ENCODE results near the gene TNFRSF25. TPM values are rescaled to one million over a fixed set of nuclear protein-coding genes. Genes with fewer than 3 reads are reported as not detected.

The TNFRSF25 gene
- total and polyA plus RNA-seq, 9 of the 15 experiments (the other 6 are each of a cell fraction or from before 2014, with no cell fraction given): 0.24 to 0.49 TPM; not detected in 7

DNA sequence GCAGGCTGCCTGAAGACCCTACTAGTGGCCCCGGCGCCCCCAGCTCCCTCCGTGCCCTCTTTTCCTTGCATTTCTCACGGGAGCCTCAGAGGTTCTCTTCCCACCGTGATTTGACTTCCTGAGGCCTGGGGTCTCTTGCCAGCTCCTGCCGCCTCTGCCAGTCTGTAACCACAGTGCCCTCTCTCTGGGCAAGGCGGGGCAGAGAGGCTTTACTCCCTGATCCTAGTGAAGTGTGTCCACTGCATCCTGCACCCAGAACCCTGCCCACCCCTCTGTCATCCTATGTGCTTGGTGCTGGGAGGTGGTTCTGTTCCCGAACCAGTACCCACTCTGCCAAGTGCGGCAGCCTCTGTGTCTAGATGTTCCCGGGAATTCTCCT, 39.0 kb downstream of the TNFRSF25 start:
- in situ Hi-C loops (cut with MboI) (no loop called here), intact Hi-C loops (cut with micrococcal nuclease) (no loop called here)
- no peak for DNase-seq (ENCODE audit: extremely low read depth in 1 of 4, low spot score in 3 of 4)
- no peaks in the 10 kb centered on the region for H3K36me3 ChIP-seq (ENCODE audit: control insufficient read depth, insufficient read depth, low read length)
- H3K4me1 ChIP-seq (replicated peaks in 1 of 2; ENCODE audit: control insufficient read depth in 2 of 2, insufficient read depth in 2 of 2, low read length in 2 of 2): peaks cover 44 to 76% of the 10 kb centered on the region in 2 experiments
- TF ChIP-seq TGIF2 (CRISPR knock-in tag; IDR thresholded peaks at IDR 0.05): no peak
- no peak for TF ChIP-seq NR1H2 (CRISPR knock-in tag; IDR thresholded peaks at IDR 0.05)
- TF ChIP-seq ZNF12 (CRISPR knock-in tag; IDR thresholded peaks at IDR 0.05): 0 out of 2 replicates have a peak, but pooled peaks have one; percentile 23
- FAIRE-seq: no peak
- ChIA-PET CTCF (ENCODE audit: low intra/inter-chr PET ratio) (no interaction called here), POLR2A (interaction anchor here (0.5 to 1.3 kb wide), 5 partner anchors 10 to 67 kb away, joined by 3 to 8 read pairs (median 5); partner anchors contain the start of gene ACOT7)
- 52% methylated on average over 10 of the region's 10 CpGs for WGBS (ENCODE audit: insufficient coverage, low coverage, missing lambda C conversion rate)
- peak overlapping the region in 1 of 2 experiments; percentile 2; a peak in 1 of 4 replicates for H3K9ac ChIP-seq (ENCODE audit: insufficient read depth in 1 of 2, low read depth in 2 of 2, low read length in 2 of 2)
- no TSS peak for BruUV-seq (replicated peaks)
- no peak for ATAC-seq
- no peak overlapping the region for H3K27ac ChIP-seq (ENCODE audit: extremely low read depth, low read depth, low read length)
- peak overlapping the region; percentile 34 for H3K4me2 ChIP-seq (ENCODE audit: insufficient read depth, low read length)
- no peak overlapping the region for H2AFZ ChIP-seq (ENCODE audit: low read depth, low read length)
- H3K9me1 ChIP-seq (ENCODE audit: control insufficient read depth, insufficient read depth, low read length): no peaks in the 10 kb centered on the region
- no peak overlapping the region for H3K4me3 ChIP-seq
- H4K20me1 ChIP-seq (replicated peaks; ENCODE audit: control insufficient read depth, insufficient read depth, low read length): peaks cover 44% of the 10 kb centered on the region
- peaks cover 6 to 48% of the 10 kb centered on the region in 2 experiments; a peak in 3 of 5 replicates for H3K27me3 ChIP-seq (ENCODE audit: control insufficient read depth in 2 of 2, insufficient read depth in 2 of 2, low read length in 2 of 2)
- H3K9me3 ChIP-seq (replicated peaks; ENCODE audit: control insufficient read depth, insufficient read depth, low read depth, low read length): no peaks in the 10 kb centered on the region
- H3K79me2 ChIP-seq (ENCODE audit: control insufficient read depth, insufficient read depth, low read length): no peaks in the 10 kb centered on the region

DNA sequence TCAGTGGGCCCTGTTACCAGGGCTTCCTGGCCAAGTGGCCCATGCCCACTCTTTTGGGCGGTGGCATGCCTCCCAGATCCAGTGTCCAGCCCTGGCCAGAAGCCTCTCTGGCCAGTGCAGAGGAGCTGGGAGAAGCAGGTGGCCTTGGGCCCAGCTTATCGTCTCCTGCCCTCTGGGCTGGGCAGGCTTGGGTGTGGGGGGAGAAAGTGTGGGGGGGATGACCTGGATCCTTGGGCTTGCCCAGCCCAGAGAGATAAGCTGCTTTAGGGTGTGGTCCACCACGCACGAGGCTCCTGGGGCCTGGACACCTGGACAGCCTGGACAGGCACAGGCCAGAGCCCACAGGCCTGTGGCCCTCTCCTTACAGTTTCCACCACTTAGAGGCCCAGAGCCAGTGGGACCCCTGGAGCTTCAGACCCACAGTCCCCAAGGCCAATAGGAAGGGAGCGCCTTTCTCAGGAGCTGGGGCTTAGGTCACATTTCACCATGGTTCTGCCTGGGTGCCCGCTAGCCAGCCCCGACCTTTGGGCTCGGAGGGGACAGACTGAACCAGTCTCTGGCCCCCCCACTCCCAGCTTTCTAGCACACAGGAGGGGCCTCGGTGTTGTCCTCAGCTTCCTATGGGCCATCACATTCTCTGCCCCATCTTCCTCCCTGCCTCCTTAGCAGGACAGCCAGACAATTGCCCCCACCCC, 39.5 kb downstream of the TNFRSF25 start:
- Histone ChIP-seq H3K4me2 (ENCODE audit: insufficient read depth, low read length) (peak overlapping the region; percentile 64), H2AFZ (ENCODE audit: low read depth, low read length) (no peak overlapping the region), H3K36me3 (ENCODE audit: control insufficient read depth, insufficient read depth, low read length) (no peaks in the 10 kb centered on the region), H4K20me1 (replicated peaks; ENCODE audit: control insufficient read depth, insufficient read depth, low read length) (peaks cover 44% of the 10 kb centered on the region), H3K9me3 (replicated peaks; ENCODE audit: control insufficient read depth, insufficient read depth, low read depth, low read length) (no peaks in the 10 kb centered on the region), H3K27ac (ENCODE audit: extremely low read depth, low read depth, low read length) (no peak overlapping the region), H3K4me3 (no peak overlapping the region), H3K9me1 (ENCODE audit: control insufficient read depth, insufficient read depth, low read length) (no peaks in the 10 kb centered on the region), H3K27me3 (ENCODE audit: control insufficient read depth in 2 of 2, insufficient read depth in 2 of 2, low read length in 2 of 2) (peaks cover 11 to 53% of the 10 kb centered on the region in 2 experiments; a peak in 3 of 5 replicates), H3K9ac (ENCODE audit: insufficient read depth in 1 of 2, low read depth in 2 of 2, low read length in 2 of 2) (peak overlapping the region; percentile 26 to 77; a peak in 3 of 4 replicates), H3K79me2 (ENCODE audit: control insufficient read depth, insufficient read depth, low read length) (no peaks in the 10 kb centered on the region), H3K4me1 (replicated peaks in 1 of 2; ENCODE audit: control insufficient read depth in 2 of 2, insufficient read depth in 2 of 2, low read length in 2 of 2) (peaks cover 44 to 76% of the 10 kb centered on the region in 2 experiments)
- FAIRE-seq: no peak
- WGBS (ENCODE audit: insufficient coverage, low coverage, missing lambda C conversion rate): 28% methylated on average over 9 of the region's 9 CpGs
- intact Hi-C loops (cut with micrococcal nuclease): no loop called here
- no TSS peak for BruUV-seq (replicated peaks)
- POLR2A ChIA-PET: interaction anchor here (0.5 to 1.3 kb wide), 6 partner anchors 11 to 112 kb away, joined by 3 to 8 read pairs (median 5); partner anchors contain the start of gene ACOT7
- in situ Hi-C loops (cut with MboI): no loop called here
- DNase-seq (ENCODE audit: extremely low read depth in 1 of 4, low spot score in 3 of 4): peak; percentile 72 to 86 (median 83)
- CTCF ChIA-PET (ENCODE audit: low intra/inter-chr PET ratio): no interaction called here
- ATAC-seq: peak; percentile 4; the same call in 2 of the 3 replicates
- TF ChIP-seq SOX6 (IDR thresholded peaks at IDR 0.05): peak; percentile 57; the same call in 1 of the 2 replicates
- no peak for TF ChIP-seq ETV6 (IDR thresholded peaks at IDR 0.05; ENCODE audit: borderline replicate concordance in 1 of 2, low read depth in 2 of 2, low read length in 1 of 2)
- no peak for TF ChIP-seq ETV6 (CRISPR knock-in tag; IDR thresholded peaks at IDR 0.05; ENCODE audit: borderline replicate concordance)
- peak; percentile 73 for TF ChIP-seq BHLHE40 (IDR thresholded peaks at IDR 0.05; ENCODE audit: low read length)
- TF ChIP-seq ZNF583 (CRISPR knock-in tag; IDR thresholded peaks at IDR 0.05): peak; percentile 14; the same call in 1 of the 2 replicates
- no peak for TF ChIP-seq HSF4 (CRISPR knock-in tag; IDR thresholded peaks at IDR 0.05; ENCODE audit: borderline replicate concordance)
- TF ChIP-seq ARID1B (IDR thresholded peaks at IDR 0.05): peak; percentile 77
- TF ChIP-seq, protein P1, sequence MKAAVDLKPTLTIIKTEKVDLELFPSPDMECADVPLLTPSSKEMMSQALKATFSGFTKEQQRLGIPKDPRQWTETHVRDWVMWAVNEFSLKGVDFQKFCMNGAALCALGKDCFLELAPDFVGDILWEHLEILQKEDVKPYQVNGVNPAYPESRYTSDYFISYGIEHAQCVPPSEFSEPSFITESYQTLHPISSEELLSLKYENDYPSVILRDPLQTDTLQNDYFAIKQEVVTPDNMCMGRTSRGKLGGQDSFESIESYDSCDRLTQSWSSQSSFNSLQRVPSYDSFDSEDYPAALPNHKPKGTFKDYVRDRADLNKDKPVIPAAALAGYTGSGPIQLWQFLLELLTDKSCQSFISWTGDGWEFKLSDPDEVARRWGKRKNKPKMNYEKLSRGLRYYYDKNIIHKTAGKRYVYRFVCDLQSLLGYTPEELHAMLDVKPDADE (conservative IDR thresholded peaks at IDR 0.05; ENCODE audit: control insufficient read depth, low read depth, low read length): no peak
- TF ChIP-seq TAL1 (IDR thresholded peaks at IDR 0.05): peak; percentile 82
- TF ChIP-seq HDAC1 (IDR thresholded peaks at IDR 0.05): 0 out of 4 replicates have a peak, but pooled peaks of 1 of the 2 experiments have one; percentile 8
- TF ChIP-seq CXXC5 (CRISPR knock-in tag; IDR thresholded peaks at IDR 0.05): peak; percentile 68
- TF ChIP-seq SRSF1 (IDR thresholded peaks at IDR 0.05; ENCODE audit: low read depth, low read length): no peak
